ENCODE data around the gene L3MBTL1. TPM values are rescaled to one million over a fixed set of nuclear protein-coding genes. Genes with fewer than 3 reads are reported as not detected.
"Not testable (repeated sequence)": the region's sequence is repeated elsewhere in the genome, so short reads cannot be mapped to it uniquely, and the experiment has no call there.

The L3MBTL1 gene
- total RNA-seq, 1 donor from 2014 or later, result 6.0 TPM

DNA sequence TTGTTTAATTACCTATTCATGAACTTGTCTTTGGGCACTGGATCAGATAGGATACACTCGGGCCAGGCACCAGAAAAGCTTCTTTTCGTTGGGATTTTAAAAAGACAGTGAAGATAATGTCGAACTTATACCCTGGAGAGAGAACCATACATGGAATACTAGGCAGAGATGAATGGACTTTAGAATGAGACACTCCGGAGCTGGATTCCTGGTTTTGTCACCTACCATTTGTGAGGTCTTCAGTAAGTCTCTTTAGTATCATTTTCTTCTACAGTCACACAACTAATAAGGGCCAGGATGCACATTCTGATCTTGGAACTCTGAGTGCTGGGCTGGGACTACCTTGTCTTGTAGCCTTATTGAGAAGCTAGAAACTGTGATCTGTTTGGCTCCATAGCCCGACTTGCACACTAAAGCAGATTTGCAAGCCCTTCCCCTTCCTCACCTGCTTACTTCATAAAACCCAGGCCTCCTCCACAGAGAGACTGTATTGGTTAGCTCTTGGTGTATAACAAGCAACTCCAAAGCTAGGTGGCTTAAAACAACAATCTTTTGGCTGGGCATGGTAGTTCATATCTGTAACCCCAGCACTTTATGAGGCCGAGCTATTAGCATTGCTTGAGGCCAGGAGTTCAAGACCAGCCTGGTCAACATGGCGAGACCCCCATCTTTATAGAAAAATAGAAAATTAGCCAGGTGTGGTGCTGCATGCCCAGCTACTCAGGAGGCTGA, 75.8 kb downstream of the L3MBTL1 start:
- Histone ChIP-seq H3K36me3 (ENCODE audit: control insufficient read depth, insufficient read depth, low read length) (no peaks in the 10 kb centered on the region), H3K27me3 (ENCODE audit: control insufficient read depth, insufficient read depth, low read length) (no peaks in the 10 kb centered on the region), H3K4me3 (ENCODE audit: low read depth, low read length) (no peak overlapping the region)
- DNase-seq (ENCODE audit: low read depth), result no peak
- TF ChIP-seq, protein P1, sequence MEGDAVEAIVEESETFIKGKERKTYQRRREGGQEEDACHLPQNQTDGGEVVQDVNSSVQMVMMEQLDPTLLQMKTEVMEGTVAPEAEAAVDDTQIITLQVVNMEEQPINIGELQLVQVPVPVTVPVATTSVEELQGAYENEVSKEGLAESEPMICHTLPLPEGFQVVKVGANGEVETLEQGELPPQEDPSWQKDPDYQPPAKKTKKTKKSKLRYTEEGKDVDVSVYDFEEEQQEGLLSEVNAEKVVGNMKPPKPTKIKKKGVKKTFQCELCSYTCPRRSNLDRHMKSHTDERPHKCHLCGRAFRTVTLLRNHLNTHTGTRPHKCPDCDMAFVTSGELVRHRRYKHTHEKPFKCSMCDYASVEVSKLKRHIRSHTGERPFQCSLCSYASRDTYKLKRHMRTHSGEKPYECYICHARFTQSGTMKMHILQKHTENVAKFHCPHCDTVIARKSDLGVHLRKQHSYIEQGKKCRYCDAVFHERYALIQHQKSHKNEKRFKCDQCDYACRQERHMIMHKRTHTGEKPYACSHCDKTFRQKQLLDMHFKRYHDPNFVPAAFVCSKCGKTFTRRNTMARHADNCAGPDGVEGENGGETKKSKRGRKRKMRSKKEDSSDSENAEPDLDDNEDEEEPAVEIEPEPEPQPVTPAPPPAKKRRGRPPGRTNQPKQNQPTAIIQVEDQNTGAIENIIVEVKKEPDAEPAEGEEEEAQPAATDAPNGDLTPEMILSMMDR (IDR thresholded peaks at IDR 0.05; ENCODE audit: insufficient read depth, low read length, poor library complexity, severe bottlenecking), result no peak

DNA sequence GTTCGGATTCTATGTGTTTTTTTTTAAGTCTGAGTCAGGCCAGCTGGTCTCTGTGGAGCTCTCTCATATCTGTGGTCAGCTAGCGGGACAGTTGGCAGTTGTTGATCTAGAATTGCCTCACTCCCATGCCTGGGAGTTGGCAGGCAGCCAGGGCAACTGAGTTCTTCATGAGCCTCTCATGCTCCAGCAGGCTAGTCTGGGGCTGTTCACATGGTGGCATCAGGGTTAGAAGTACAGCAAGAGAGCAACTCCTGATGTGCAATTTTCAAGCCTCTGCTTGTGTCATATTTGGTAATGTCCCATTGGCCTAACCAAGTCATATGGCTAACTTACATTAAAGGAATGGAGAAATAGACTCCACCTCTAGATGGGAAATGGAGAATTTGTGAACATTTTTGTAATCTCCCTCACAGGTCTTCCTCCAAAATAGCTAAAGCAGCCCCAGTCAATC, 76.5 kb downstream of the L3MBTL1 start:
- H3K36me3 ChIP-seq (ENCODE audit: control insufficient read depth, insufficient read depth, low read length), result no peaks in the 10 kb centered on the region
- TF ChIP-seq, protein P1 (IDR thresholded peaks at IDR 0.05; ENCODE audit: insufficient read depth, low read length, poor library complexity, severe bottlenecking), result no peak
- H3K4me3 ChIP-seq (ENCODE audit: low read depth, low read length), result no peak overlapping the region
- peak; percentile 93 for DNase-seq (ENCODE audit: low read depth)
- H3K27me3 ChIP-seq (ENCODE audit: control insufficient read depth, insufficient read depth, low read length), result no peaks in the 10 kb centered on the region

DNA sequence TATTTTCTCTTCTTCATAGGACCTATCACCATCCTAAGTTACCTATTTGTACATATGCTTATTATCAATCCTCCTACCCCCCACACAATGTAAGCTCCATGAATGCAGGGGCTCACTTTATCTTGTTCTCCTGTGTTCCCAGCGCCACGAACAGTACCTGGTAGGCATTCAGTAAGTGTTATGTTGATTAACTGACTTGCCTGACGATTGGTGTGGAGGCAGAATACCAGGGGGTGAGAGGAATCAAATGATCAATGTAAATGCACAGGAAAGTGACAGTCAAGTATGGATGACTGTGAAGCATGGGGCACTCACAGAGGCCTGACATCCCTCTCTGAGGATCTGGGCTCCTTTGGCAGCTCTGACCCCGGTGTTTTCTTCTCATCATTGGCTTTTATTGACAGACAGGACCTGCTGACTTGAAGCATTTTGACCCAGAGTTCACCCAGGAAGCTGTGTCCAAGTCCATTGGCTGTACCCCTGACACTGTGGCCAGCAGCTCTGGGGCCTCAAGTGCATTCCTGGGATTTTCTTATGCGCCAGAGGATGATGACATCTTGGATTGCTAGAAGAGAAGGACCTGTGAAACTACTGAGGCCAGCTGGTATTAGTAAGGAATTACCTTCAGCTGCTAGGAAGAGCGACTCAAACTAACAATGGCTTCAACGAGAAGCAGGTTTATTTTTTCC, 77.1 kb downstream of the L3MBTL1 start:
- no peak overlapping the region for H3K4me3 ChIP-seq (ENCODE audit: low read depth, low read length)
- no peaks in the 10 kb centered on the region for H3K27me3 ChIP-seq (ENCODE audit: control insufficient read depth, insufficient read depth, low read length)
- TF ChIP-seq, protein P1 (IDR thresholded peaks at IDR 0.05; ENCODE audit: insufficient read depth, low read length, poor library complexity, severe bottlenecking), result no peak
- peak; percentile 19 for DNase-seq (ENCODE audit: low read depth)
- no peaks in the 10 kb centered on the region for H3K36me3 ChIP-seq (ENCODE audit: control insufficient read depth, insufficient read depth, low read length)

DNA sequence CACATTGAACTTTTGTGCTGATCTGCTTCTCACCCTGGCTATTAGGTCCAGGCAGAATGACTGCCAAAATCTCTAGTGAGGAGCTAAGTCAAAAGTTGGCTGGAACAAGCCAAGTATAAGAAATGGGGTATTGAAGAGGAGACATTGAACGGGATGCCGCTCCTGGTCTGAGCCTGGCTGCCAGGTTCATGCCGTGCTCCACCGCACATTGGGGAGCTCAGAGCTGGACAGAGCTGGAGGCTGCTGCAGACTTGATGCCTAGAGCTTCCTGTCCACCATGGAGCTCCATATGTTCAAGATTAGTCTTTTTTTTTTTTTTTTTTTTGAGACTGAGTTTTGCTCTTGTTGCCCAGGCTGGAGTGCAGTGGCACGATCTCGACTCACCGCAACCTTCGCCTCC, 79.1 kb downstream of the L3MBTL1 start:
- DNase-seq (ENCODE audit: low read depth), result no peak
- TF ChIP-seq, protein P1 (IDR thresholded peaks at IDR 0.05; ENCODE audit: insufficient read depth, low read length, poor library complexity, severe bottlenecking), result no peak
- Histone ChIP-seq H3K4me3 (ENCODE audit: low read depth, low read length) (no peak overlapping the region), H3K27me3 (ENCODE audit: control insufficient read depth, insufficient read depth, low read length) (no peaks in the 10 kb centered on the region), H3K36me3 (ENCODE audit: control insufficient read depth, insufficient read depth, low read length) (no peaks in the 10 kb centered on the region)

DNA sequence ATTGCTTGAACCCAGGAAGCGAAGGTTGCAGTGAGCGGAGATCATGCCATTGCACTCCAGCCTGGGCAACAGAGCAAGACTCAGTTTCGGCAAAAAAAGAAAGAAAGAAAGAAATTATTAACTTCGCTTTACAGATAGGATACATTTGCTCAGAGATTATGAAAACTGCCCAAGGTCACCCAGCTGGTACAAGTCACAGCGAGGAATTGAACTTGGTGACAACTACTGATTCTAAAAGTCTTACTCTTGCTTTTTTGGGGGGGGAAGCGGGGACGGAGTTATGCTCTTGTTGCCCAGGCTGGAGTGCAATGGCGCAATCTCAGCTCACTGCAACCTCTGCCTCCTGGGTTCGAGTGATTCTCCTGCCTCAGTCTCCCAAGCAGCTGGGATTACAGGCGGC, 81.0 kb downstream of the L3MBTL1 start:
- not testable (repeated sequence) for H3K4me3 ChIP-seq (ENCODE audit: low read depth, low read length); DNase-seq (ENCODE audit: low read depth); H3K36me3 ChIP-seq (ENCODE audit: control insufficient read depth, insufficient read depth, low read length); H3K27me3 ChIP-seq (ENCODE audit: control insufficient read depth, insufficient read depth, low read length)

DNA sequence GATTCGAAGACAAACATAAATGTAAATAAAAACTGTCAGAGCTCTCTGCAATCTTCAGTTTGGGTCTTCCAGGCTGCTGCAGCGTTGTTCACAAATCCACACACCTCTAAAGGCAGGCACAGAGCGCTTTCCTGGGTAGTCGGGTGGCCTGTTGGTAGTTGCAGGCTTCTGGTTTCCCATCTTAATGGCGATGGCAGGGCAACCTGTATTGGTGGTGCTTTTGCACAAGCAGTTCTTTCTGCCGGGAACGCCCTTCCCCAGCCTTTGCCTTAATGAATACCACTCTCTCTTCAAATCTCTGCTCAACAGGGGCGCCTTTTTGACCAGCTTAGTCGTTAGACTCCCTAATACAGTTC, 82.5 kb downstream of the L3MBTL1 start:
- no peak for DNase-seq (ENCODE audit: low read depth)

More for the DNA sequence above, 82.5 kb downstream of the L3MBTL1 start:
- H3K4me3 ChIP-seq (ENCODE audit: low read depth, low read length), result peak overlapping the region; percentile 82
- H3K27me3 ChIP-seq (ENCODE audit: control insufficient read depth, insufficient read depth, low read length), result no peaks in the 10 kb centered on the region
- TF ChIP-seq, protein P1 (IDR thresholded peaks at IDR 0.05; ENCODE audit: insufficient read depth, low read length, poor library complexity, severe bottlenecking), result no peak
- H3K36me3 ChIP-seq (ENCODE audit: control insufficient read depth, insufficient read depth, low read length), result no peaks in the 10 kb centered on the region
